ENCODE data around the gene BOLA3. TPM values are rescaled to one million over a fixed set of nuclear protein-coding genes. Genes with fewer than 3 reads are reported as not detected.

BOLA3 gene, protein sequence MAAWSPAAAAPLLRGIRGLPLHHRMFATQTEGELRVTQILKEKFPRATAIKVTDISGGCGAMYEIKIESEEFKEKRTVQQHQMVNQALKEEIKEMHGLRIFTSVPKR
- total RNA-seq = 16.9 and 35.7 TPM in 2 replicates

DNA sequence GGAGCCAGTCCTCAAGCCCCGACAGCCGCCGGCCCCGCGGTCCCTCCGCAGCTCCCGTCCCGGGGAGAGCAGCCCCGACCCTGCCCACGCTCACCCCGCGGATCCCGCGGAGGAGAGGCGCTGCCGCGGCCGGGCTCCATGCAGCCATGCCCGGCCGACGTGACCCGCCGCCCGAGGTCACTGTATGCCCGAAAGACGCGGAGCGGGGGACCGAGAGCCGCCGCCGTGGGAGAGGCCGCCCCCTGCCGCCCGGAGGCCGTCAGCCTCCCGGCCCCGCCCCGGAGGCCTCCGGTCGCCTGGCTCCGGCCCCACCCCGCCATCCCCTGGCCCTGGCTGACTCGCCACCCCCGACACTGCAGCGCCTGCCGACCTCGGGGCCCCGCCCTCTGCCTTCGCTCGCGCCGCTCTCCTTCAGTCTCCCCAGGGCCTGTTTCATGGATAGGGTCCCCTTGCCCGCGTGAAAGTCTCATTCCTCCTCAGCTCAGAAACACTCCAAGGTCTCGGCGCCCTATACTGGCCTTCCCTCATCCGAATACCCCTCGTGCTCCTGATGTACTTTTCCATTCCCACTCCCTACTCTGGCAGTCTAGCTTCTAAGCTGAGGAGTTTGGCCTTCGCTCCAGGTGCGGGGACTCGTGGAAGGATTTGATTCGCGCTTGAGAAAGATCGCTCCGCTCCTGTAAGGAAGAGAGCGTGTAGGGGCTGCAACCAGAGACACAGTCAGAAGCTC, at the start of gene BOLA3:
Gene BOLA3 (minus strand): TSS at position 186 of the 730 bp plus-strand sequence. CDS start 38 bp downstream, at position 148.

DNA sequence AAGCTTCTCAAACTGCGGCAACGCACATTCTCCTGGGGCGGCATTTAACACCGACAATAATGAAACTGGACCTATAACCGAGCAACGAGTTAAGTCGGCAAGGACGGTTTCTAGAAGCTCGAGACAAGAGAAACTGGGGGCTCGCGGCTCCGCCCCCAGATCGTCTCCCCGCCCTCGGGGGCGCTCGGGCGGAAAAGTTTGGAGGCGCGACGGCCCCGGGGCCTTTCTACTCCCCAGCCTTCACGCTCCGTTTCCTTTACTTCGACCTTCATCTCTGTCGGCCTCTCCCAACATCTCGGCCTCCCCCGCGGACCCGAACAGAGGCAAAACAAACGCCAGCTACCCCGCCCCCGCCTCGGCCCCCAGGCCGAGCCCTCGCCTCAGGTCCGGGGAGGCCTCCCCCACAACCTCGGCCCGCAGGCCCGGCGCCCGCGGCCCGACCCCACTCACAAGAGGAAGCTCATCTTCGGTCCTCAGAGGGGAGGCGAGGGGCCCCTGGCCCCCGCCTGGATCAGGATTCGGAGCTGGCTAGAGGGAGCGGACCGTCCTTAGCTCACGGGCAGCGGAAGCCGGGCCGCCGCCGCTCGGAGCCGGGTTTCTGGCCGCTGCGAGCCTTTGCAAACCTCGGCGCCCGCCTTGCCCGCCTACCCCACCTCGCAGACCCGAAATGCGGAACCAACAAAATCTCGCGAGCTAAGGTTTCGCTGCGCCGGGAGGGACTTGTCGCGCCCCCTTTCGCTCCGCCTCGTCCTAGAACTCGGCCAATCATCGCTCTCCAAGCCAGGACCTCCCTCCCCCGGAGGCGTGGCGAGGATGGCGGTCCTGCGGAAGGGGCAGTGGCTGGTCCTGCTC, 30.7 kb upstream of the BOLA3 start, which contains the start of gene MOB1A:
Gene MOB1A (minus strand): TSS at position 669 of the 852 bp plus-strand sequence. CDS start 205 bp downstream, at position 464.

Other genes with a start within 250 kb of the BOLA3 start
- 60.5 and 63.3 TPM in 2 replicates for gene DGUOK, start 221.0 kb downstream of the BOLA3 start, total RNA-seq
- 9.2 and 13.0 TPM in 2 replicates for gene TET3, start 163.0 kb downstream of the BOLA3 start, total RNA-seq
- gene MOB1A, start 31.0 kb upstream of the BOLA3 start, total RNA-seq = 67.5 and 121 TPM in 2 replicates
- gene MTHFD2, start 50.7 kb upstream of the BOLA3 start, total RNA-seq = 79.7 and 114 TPM in 2 replicates
- 1.2 and 1.6 TPM in 2 replicates for gene SLC4A5, start 195.5 kb upstream of the BOLA3 start, total RNA-seq
- 135 and 148 TPM in 2 replicates for gene DCTN1, start 232.4 kb upstream of the BOLA3 start, total RNA-seq